GM18861 (cell line): ENCODE measurements around the gene IQCN.

ENCODE experiments used
- ATAC-seq: cut with Tn5 transposase; IDR thresholded peaks from one replicate; pipeline ENCODE4 v1.9.1; 2021; ENCODE audit not compliant: unreplicated experiment

IQCN gene

GRCh38 chr19:18266771-18267686, 7.2 kb downstream of the IQCN start:
- no peak for ATAC-seq

GRCh38 chr19:18265582-18265981, 8.7 kb downstream of the IQCN start:
- no peak for ATAC-seq

- ATAC-seq: no peak
Measured at GRCh38 chr19:18264971-18265540, 9.2 kb downstream of the IQCN start.

- no peak for ATAC-seq
Measured at GRCh38 chr19:18264137-18264854, 10.0 kb downstream of the IQCN start.

GRCh38 chr19:18263324-18264136, 10.7 kb downstream of the IQCN start:
- ATAC-seq: no peak

GRCh38 chr19:18262917-18263316, 11.3 kb downstream of the IQCN start:
- no peak for ATAC-seq

GRCh38 chr19:18262144-18262543, 12.1 kb downstream of the IQCN start:
- ATAC-seq: no peak

GRCh38 chr19:18261474-18261873, 12.8 kb downstream of the IQCN start:
- no peak for ATAC-seq

- ATAC-seq: no peak
Measured at GRCh38 chr19:18259893-18260292, 14.4 kb downstream of the IQCN start.

GRCh38 chr19:18257503-18258470, 16.5 kb downstream of the IQCN start:
- no peak for ATAC-seq

- no peak for ATAC-seq
Measured at GRCh38 chr19:18254546-18255503, 19.4 kb downstream of the IQCN start.

- ATAC-seq: no peak
Measured at GRCh38 chr19:18253716-18254115, 20.5 kb downstream of the IQCN start.

- no peak for ATAC-seq
Measured at GRCh38 chr19:18253130-18253529, 21.1 kb downstream of the IQCN start.

GRCh38 chr19:18252370-18252717, 21.9 kb downstream of the IQCN start:
- no peak for ATAC-seq

GRCh38 chr19:18251587-18252369, 22.5 kb downstream of the IQCN start:
- no peak for ATAC-seq

- ATAC-seq: no peak
Measured at GRCh38 chr19:18249834-18250233, 24.4 kb downstream of the IQCN start.

GRCh38 chr19:18245297-18245696, 29.0 kb downstream of the IQCN start:
- ATAC-seq: no peak

GRCh38 chr19:18239303-18239702, 34.9 kb downstream of the IQCN start:
- no peak for ATAC-seq
